ENCODE results near the gene YDJC. TPM values are rescaled to one million over a fixed set of nuclear protein-coding genes. Genes with fewer than 3 reads are reported as not detected.
"Not testable (repeated sequence)": the region's sequence is repeated elsewhere in the genome, so short reads cannot be mapped to it uniquely, and the experiment has no call there.

Gene YDJC
- total and polyA plus RNA-seq, 9 of the 15 experiments (the other 6 are each of a cell fraction or from before 2014, with no cell fraction given): 13.5 to 871 (median 164) TPM

DNA sequence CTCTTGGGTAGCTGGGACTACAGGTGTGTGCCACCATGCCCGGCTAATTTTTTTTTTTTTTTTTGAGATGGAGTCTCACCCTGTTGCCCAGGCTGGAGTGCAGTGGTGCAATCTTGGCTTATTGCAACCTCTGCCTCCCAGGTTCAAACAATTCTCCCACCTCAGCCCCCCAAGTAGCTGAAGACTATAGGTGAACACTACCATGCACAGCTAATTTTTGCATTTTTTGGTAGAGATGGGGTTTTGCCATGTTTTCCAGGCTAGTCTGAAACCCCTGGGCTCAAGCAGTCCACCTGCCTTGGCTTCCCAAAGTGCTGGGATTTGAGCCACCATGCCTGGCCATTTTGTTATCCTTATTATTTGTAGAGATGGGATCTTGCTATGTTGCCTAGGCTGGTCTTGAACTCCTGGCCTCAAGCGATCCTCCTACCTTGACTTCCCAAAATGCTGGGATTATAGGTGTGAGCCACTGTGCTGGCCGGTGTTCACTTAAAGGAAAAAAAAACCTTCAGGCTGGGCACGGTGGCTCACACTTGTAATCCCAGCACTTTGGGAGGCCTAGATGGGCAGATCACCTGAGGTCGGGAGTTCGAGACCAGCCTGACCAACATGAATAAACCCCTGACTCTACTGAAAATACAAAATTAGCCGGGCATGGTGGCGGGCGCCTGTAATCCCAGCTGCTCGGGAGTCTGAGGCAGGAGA, 48.7 kb downstream of the YDJC start:
- POLR2A ChIA-PET: interaction anchor here (0.5 to 76.8 kb wide), 4 partner anchors 8 to 380 kb away, joined by 3 to 4622 read pairs (median 22); partner anchors contain the start of genes CCDC116, SDF2L1 and YDJC
- TF ChIP-seq CHCHD3 (CRISPR knock-in tag; IDR thresholded peaks at IDR 0.05) (peak; percentile 83; the same call in 1 of the 2 replicates), IRF2 (CRISPR knock-in tag; IDR thresholded peaks at IDR 0.05) (0 out of 2 replicates have a peak, but pooled peaks have one; percentile 33), ZNF282 (CRISPR knock-in tag; IDR thresholded peaks at IDR 0.05) (peak; percentile 77), TGIF2 (CRISPR knock-in tag; IDR thresholded peaks at IDR 0.05) (0 out of 2 replicates have a peak, but pooled peaks have one; percentile 41), MED1 (CRISPR knock-in tag; IDR thresholded peaks at IDR 0.05; ENCODE audit: borderline replicate concordance) (peak; percentile 68; the same call in 1 of the 2 replicates), BRCA1 (CRISPR knock-in tag; IDR thresholded peaks at IDR 0.05) (peak; percentile 9; the same call in 1 of the 2 replicates)
- TF ChIP-seq, protein P1, sequence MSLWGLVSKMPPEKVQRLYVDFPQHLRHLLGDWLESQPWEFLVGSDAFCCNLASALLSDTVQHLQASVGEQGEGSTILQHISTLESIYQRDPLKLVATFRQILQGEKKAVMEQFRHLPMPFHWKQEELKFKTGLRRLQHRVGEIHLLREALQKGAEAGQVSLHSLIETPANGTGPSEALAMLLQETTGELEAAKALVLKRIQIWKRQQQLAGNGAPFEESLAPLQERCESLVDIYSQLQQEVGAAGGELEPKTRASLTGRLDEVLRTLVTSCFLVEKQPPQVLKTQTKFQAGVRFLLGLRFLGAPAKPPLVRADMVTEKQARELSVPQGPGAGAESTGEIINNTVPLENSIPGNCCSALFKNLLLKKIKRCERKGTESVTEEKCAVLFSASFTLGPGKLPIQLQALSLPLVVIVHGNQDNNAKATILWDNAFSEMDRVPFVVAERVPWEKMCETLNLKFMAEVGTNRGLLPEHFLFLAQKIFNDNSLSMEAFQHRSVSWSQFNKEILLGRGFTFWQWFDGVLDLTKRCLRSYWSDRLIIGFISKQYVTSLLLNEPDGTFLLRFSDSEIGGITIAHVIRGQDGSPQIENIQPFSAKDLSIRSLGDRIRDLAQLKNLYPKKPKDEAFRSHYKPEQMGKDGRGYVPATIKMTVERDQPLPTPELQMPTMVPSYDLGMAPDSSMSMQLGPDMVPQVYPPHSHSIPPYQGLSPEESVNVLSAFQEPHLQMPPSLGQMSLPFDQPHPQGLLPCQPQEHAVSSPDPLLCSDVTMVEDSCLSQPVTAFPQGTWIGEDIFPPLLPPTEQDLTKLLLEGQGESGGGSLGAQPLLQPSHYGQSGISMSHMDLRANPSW (CRISPR knock-in tag; IDR thresholded peaks at IDR 0.05): 0 out of 2 replicates have a peak, but pooled peaks have one; percentile 59
- TF ChIP-seq, protein P2, sequence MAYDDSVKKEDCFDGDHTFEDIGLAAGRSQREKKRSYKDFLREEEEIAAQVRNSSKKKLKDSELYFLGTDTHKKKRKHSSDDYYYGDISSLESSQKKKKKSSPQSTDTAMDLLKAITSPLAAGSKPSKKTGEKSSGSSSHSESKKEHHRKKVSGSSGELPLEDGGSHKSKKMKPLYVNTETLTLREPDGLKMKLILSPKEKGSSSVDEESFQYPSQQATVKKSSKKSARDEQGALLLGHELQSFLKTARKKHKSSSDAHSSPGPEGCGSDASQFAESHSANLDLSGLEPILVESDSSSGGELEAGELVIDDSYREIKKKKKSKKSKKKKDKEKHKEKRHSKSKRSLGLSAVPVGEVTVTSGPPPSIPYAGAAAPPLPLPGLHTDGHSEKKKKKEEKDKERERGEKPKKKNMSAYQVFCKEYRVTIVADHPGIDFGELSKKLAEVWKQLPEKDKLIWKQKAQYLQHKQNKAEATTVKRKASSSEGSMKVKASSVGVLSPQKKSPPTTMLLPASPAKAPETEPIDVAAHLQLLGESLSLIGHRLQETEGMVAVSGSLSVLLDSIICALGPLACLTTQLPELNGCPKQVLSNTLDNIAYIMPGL (CRISPR knock-in tag; IDR thresholded peaks at IDR 0.05): peak; percentile 47; the same call in 1 of the 2 replicates
- TF ChIP-seq, protein P3, sequence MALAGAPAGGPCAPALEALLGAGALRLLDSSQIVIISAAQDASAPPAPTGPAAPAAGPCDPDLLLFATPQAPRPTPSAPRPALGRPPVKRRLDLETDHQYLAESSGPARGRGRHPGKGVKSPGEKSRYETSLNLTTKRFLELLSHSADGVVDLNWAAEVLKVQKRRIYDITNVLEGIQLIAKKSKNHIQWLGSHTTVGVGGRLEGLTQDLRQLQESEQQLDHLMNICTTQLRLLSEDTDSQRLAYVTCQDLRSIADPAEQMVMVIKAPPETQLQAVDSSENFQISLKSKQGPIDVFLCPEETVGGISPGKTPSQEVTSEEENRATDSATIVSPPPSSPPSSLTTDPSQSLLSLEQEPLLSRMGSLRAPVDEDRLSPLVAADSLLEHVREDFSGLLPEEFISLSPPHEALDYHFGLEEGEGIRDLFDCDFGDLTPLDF (CRISPR knock-in tag; IDR thresholded peaks at IDR 0.05): 0 out of 2 replicates have a peak, but pooled peaks have one; percentile 21
- TF ChIP-seq, protein P4, sequence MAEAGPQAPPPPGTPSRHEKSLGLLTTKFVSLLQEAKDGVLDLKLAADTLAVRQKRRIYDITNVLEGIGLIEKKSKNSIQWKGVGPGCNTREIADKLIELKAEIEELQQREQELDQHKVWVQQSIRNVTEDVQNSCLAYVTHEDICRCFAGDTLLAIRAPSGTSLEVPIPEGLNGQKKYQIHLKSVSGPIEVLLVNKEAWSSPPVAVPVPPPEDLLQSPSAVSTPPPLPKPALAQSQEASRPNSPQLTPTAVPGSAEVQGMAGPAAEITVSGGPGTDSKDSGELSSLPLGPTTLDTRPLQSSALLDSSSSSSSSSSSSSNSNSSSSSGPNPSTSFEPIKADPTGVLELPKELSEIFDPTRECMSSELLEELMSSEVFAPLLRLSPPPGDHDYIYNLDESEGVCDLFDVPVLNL (CRISPR knock-in tag; IDR thresholded peaks at IDR 0.05; ENCODE audit: low read depth): 0 out of 2 replicates have a peak, but pooled peaks have one; percentile 28
- TF ChIP-seq, protein P5, sequence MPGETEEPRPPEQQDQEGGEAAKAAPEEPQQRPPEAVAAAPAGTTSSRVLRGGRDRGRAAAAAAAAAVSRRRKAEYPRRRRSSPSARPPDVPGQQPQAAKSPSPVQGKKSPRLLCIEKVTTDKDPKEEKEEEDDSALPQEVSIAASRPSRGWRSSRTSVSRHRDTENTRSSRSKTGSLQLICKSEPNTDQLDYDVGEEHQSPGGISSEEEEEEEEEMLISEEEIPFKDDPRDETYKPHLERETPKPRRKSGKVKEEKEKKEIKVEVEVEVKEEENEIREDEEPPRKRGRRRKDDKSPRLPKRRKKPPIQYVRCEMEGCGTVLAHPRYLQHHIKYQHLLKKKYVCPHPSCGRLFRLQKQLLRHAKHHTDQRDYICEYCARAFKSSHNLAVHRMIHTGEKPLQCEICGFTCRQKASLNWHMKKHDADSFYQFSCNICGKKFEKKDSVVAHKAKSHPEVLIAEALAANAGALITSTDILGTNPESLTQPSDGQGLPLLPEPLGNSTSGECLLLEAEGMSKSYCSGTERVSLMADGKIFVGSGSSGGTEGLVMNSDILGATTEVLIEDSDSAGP (CRISPR knock-in tag; IDR thresholded peaks at IDR 0.05): 0 out of 2 replicates have a peak, but pooled peaks have one; percentile 41
- TF ChIP-seq BRCA1 (IDR thresholded peaks at IDR 0.05): not testable (repeated sequence)

More for the DNA sequence above, 48.7 kb downstream of the YDJC start:
- Histone ChIP-seq H4K20me1 (replicated peaks; ENCODE audit: control insufficient read depth, insufficient read depth, low read length) (peaks cover 68% of the 10 kb centered on the region), H3K36me3 (ENCODE audit: control insufficient read depth, insufficient read depth, low read length) (peaks cover 60% of the 10 kb centered on the region), H3K79me2 (ENCODE audit: control insufficient read depth, insufficient read depth, low read length) (peaks cover 97% of the 10 kb centered on the region), H3K4me1 (replicated peaks in 1 of 2; ENCODE audit: control insufficient read depth in 2 of 2, insufficient read depth in 2 of 2, low read length in 2 of 2) (peaks cover 13 to 16% of the 10 kb centered on the region in 2 experiments; a peak in 3 of 5 replicates), H3K9me1 (ENCODE audit: control insufficient read depth, insufficient read depth, low read length) (peaks cover 37% of the 10 kb centered on the region)
- DNase-seq (ENCODE audit: extremely low read depth in 1 of 4, low spot score in 3 of 4); H3K27me3 ChIP-seq (ENCODE audit: control insufficient read depth in 2 of 2, insufficient read depth in 2 of 2, low read length in 2 of 2); H3K4me2 ChIP-seq (ENCODE audit: insufficient read depth, low read length); ATAC-seq; H3K9me3 ChIP-seq (replicated peaks; ENCODE audit: control insufficient read depth, insufficient read depth, low read depth, low read length); BruUV-seq (replicated peaks); intact Hi-C loops (cut with micrococcal nuclease); H3K27ac ChIP-seq (ENCODE audit: extremely low read depth, low read depth, low read length); H3K9ac ChIP-seq (ENCODE audit: insufficient read depth in 1 of 2, low read depth in 2 of 2, low read length in 2 of 2); in situ Hi-C loops (cut with MboI); H2AFZ ChIP-seq (ENCODE audit: low read depth, low read length); CTCF ChIA-PET (ENCODE audit: low intra/inter-chr PET ratio); H3K4me3 ChIP-seq; FAIRE-seq: not testable (repeated sequence)
- WGBS (ENCODE audit: insufficient coverage, low coverage, missing lambda C conversion rate): 64% methylated on average over 10 of the region's 10 CpGs

Data from K562 (cell line).